Type B pancreatic cell (in vitro differentiated cells): ENCODE data around the gene TIMD4. TPM values are rescaled to one million over a fixed set of nuclear protein-coding genes. Genes with fewer than 3 reads are reported as not detected.

Source experiments
- DNase-seq: peaks from one replicate; pipeline ENCODE4 v3.0.0; 2021; ENCODE audit warnings: mixed read lengths; ENCODE audit not compliant: unreplicated experiment; ENCODE audit errors: extremely low spot score
- H3K27ac Mint-ChIP-seq: 2 replicates; pipeline ENCODE4 v1.8.0; 2021; ENCODE audit warnings: mild to moderate bottlenecking, mixed read lengths
- H3K27me3 Mint-ChIP-seq: 2 replicates; pipeline ENCODE4 v1.8.0; 2021; ENCODE audit warnings: mixed read lengths
- H3K36me3 Mint-ChIP-seq: 2 replicates; pipeline ENCODE4 v1.8.0; 2021; ENCODE audit warnings: mixed read lengths
- H3K4me1 Mint-ChIP-seq: one replicate; pipeline ENCODE4 v1.8.0; 2021; ENCODE audit warnings: mixed read lengths; ENCODE audit not compliant: unreplicated experiment
- H3K4me3 Mint-ChIP-seq: 2 replicates; pipeline ENCODE4 v1.8.0; 2021; ENCODE audit warnings: mild to moderate bottlenecking, mixed read lengths
- H3K9me3 Mint-ChIP-seq: 2 replicates; pipeline ENCODE4 v1.8.0; 2021; ENCODE audit warnings: mixed read lengths
- CTCF ChIP-seq: fragments of 200-600 bp; sonication (generic); conservative IDR thresholded peaks from 2 replicates; pipeline ENCODE4 v1.5.0; 2021; ENCODE audit warnings: antibody characterized with exemption, mild to moderate bottlenecking
- total RNA-seq: library from RNA; stranded (reverse); gene quantifications from 2 replicates; pipeline ENCODE4 v1.2.1, GENCODE V29; 2021; ENCODE audit warnings: low replicate concordance

Gene TIMD4
- total RNA-seq, 1 donor from 2014 or later = not detected

DNA sequence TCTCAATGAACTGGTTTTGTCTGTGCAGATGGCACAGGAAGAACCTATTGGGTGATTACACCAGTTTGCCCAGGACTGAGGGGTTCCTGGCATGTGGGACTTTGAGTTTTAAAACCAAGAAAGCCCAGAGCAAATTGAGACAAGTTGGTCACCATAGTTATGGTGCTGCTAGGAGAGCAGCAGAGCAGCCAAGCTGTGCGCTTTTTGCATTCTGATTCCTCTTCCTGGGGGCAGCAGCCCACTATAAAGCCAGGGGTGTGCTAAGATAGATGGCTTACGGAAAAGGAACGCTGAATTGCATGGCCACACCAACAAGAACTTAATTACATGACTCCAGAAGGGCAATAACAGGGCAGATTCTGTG, 49.7 kb downstream of the TIMD4 start:
- Mint-ChIP-seq H3K4me1 (peaks cover 6% of the 10 kb centered on the region), H3K4me3 (no peak overlapping the region), H3K27me3 (peaks cover 9% of the 10 kb centered on the region), H3K36me3 (no peaks in the 10 kb centered on the region), H3K9me3 (no peaks in the 10 kb centered on the region), H3K27ac (no peak overlapping the region)
- TF ChIP-seq CTCF = no peak
- DNase-seq = no peak

- Mint-ChIP-seq H3K4me1 (peaks cover 6% of the 10 kb centered on the region), H3K9me3 (no peaks in the 10 kb centered on the region), H3K27ac (no peak overlapping the region), H3K27me3 (peaks cover 12% of the 10 kb centered on the region), H3K4me3 (no peak overlapping the region), H3K36me3 (no peaks in the 10 kb centered on the region)
- DNase-seq = no peak
- TF ChIP-seq CTCF = no peak
Observed at GRCh38 chr5:156912869-156913268, 50.2 kb downstream of the TIMD4 start.

DNA sequence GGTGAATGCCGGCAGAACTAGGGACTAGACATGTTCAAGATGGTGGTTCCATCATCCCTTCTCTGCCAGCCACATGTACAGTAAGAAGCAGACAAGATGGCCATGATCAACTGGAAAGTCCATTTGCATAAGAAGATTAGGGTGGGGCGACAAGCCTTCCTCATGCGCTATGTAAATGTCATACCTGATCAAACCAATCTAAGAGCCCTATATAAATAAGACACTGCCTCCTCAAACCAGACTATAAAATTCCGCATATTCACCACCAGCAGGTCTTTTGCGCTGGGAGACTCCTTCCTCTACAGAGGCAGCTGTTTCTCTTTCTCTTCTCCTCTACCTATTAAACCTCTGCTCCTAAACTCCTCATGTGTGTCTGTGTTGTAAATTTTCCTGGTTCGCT, 53.8 kb downstream of the TIMD4 start:
- peaks cover 16% of the 10 kb centered on the region for H3K27me3 Mint-ChIP-seq
- no peak overlapping the region for H3K27ac Mint-ChIP-seq
- DNase-seq = no peak
- H3K4me1 Mint-ChIP-seq = peaks cover 4% of the 10 kb centered on the region
- no peak overlapping the region for H3K4me3 Mint-ChIP-seq
- no peaks in the 10 kb centered on the region for H3K9me3 Mint-ChIP-seq
- no peaks in the 10 kb centered on the region for H3K36me3 Mint-ChIP-seq
- no peak for TF ChIP-seq CTCF

DNA sequence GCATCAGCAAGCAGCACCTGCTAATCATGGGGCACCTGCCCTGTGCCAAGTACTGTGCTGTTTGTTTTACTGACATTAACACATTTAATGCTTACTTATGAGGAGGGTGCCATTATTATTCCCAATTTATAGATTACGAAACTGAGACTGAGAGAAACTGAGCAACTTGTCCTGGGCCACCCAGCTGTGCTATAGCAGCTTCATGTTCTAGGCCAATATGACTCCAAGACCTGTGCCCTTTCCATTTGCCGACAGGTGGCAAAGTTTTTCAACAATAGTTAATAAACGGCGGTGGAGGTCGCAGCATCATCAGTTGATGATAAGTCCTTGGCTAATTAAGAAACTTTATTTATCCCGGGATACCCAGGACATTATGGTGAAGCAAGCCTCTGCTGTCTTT, 55.4 kb downstream of the TIMD4 start:
- no peak for DNase-seq
- H3K4me3 Mint-ChIP-seq = no peak overlapping the region
- H3K27me3 Mint-ChIP-seq = peaks cover 16% of the 10 kb centered on the region
- H3K36me3 Mint-ChIP-seq = no peaks in the 10 kb centered on the region
- no peaks in the 10 kb centered on the region for H3K9me3 Mint-ChIP-seq
- no peaks in the 10 kb centered on the region for H3K4me1 Mint-ChIP-seq
- H3K27ac Mint-ChIP-seq = no peak overlapping the region
- no peak for TF ChIP-seq CTCF

DNA sequence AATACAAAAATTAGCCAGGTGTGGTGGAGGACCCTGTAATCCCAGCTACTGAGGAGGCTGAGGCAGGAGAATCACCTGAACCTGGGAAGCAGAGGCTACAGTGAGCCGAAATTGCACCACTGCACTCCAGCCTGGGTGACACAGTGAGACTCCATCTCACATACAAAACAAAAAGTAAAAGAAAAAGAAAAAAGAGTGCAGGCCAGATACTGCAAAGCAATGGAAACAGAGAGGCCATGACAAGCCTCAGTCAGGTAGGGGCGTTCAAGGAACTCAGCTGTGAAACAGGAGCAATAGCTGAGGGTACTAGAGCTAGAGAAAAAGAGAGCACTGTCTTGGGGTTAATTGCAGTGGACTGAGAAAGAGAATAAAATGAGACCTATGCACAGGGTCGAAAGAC, 56.2 kb downstream of the TIMD4 start:
- H3K27me3 Mint-ChIP-seq = peaks cover 16% of the 10 kb centered on the region
- no peaks in the 10 kb centered on the region for H3K4me1 Mint-ChIP-seq
- TF ChIP-seq CTCF = no peak
- DNase-seq = no peak
- no peaks in the 10 kb centered on the region for H3K9me3 Mint-ChIP-seq
- H3K36me3 Mint-ChIP-seq = no peaks in the 10 kb centered on the region
- no peak overlapping the region for H3K27ac Mint-ChIP-seq
- H3K4me3 Mint-ChIP-seq = no peak overlapping the region

- no peaks in the 10 kb centered on the region for H3K9me3 Mint-ChIP-seq
Observed at GRCh38 chr5:156896546-156896945, 66.5 kb downstream of the TIMD4 start.

More at GRCh38 chr5:156896546-156896945, 66.5 kb downstream of the TIMD4 start:
- no peak overlapping the region for H3K27ac Mint-ChIP-seq
- no peak for DNase-seq
- TF ChIP-seq CTCF = no peak
- no peaks in the 10 kb centered on the region for H3K27me3 Mint-ChIP-seq
- no peak overlapping the region for H3K4me3 Mint-ChIP-seq
- no peaks in the 10 kb centered on the region for H3K36me3 Mint-ChIP-seq
- H3K4me1 Mint-ChIP-seq = no peaks in the 10 kb centered on the region
